H1 (cell line): ENCODE results near the gene RETREG1.

Experiments
- BCL11A ChIP-seq, 2 experiments: IDR thresholded peaks; one replicate each; pipeline ENCODE4 v1.6.1; 2011; ENCODE audit warnings: low read depth in 2 of 2, low read length in 2 of 2, mild to moderate bottlenecking in 2 of 2
- CTCF ChIP-seq, 3 experiments: IDR thresholded peaks; 1 replicate in 2 of 3; 2 replicates in 1 of 3; pipeline versions ENCODE4 v1.5.1 to v1.6.1; 2011; ENCODE audit warnings: low read length in 3 of 3, mild to moderate bottlenecking in 3 of 3, inconsistent platforms in 2 of 3, low read depth in 1 of 3, moderate library complexity in 1 of 3; ENCODE audit not compliant: insufficient read depth in 1 of 3; ENCODE audit errors: control extremely low read depth in 1 of 3
- FOSL1 ChIP-seq: IDR thresholded peaks from 2 replicates; pipeline ENCODE4 v1.6.1; 2011; ENCODE audit warnings: mild to moderate bottlenecking, low read depth, low read length, moderate library complexity; ENCODE audit not compliant: insufficient read depth
- KDM1A ChIP-seq: fragments of 200-600, 300-600 bp; sonication (generic); IDR thresholded peaks from 2 replicates; pipeline ENCODE4 v1.7.1; 2016; ENCODE audit warnings: mild to moderate bottlenecking, low read length, borderline replicate concordance
- KDM4A ChIP-seq: IDR thresholded peaks from one replicate; pipeline ENCODE4 v1.7.1; 2012; ENCODE audit warnings: low read depth, mild to moderate bottlenecking, moderate library complexity, low read length, inconsistent platforms; ENCODE audit not compliant: severe bottlenecking
- TCF12 ChIP-seq: IDR thresholded peaks from 2 replicates; pipeline ENCODE4 v1.6.1; 2011; ENCODE audit warnings: low read depth, mild to moderate bottlenecking, low read length
- TEAD4 ChIP-seq: IDR thresholded peaks from 2 replicates; pipeline ENCODE4 v1.6.1; 2012; ENCODE audit warnings: low read depth, low read length, inconsistent platforms, mixed read lengths

- TF ChIP-seq TCF12, result no peak
- no peak for TF ChIP-seq TEAD4
- TF ChIP-seq CTCF (IDR thresholded peaks at IDR 0.05; ENCODE audit: control extremely low read depth in 1 of 3, insufficient read depth in 1 of 3, low read depth in 1 of 3, low read length in 3 of 3), result no peak
- no peak for TF ChIP-seq FOSL1
- TF ChIP-seq BCL11A (IDR thresholded peaks at IDR 0.05; ENCODE audit: low read depth in 2 of 2, low read length in 2 of 2), result no peak
- no peak for TF ChIP-seq KDM4A
- TF ChIP-seq KDM1A, result no peak
Observed at GRCh38 chr5:16504571-16504970, 112.2 kb downstream of the RETREG1 start.
